Placental epithelial cell (primary cell): Measurements from ENCODE around the gene TOGARAM1. TPM values are rescaled to one million over a fixed set of nuclear protein-coding genes. Genes with fewer than 3 reads are reported as not detected.

Experiments used
- small RNA-seq: library from RNA; depleted of rRNA; stranded (forward); fragments of <200 nt; gene quantifications from one replicate; pipeline ENCODE3, GENCODE V24; 2012
- total RNA-seq: library from RNA; depleted of rRNA; stranded (reverse); fragments of >200 nt; gene quantifications from 2 replicates; pipeline ENCODE4 v1.2.3, GENCODE V29; 2012

The TOGARAM1 gene, protein sequence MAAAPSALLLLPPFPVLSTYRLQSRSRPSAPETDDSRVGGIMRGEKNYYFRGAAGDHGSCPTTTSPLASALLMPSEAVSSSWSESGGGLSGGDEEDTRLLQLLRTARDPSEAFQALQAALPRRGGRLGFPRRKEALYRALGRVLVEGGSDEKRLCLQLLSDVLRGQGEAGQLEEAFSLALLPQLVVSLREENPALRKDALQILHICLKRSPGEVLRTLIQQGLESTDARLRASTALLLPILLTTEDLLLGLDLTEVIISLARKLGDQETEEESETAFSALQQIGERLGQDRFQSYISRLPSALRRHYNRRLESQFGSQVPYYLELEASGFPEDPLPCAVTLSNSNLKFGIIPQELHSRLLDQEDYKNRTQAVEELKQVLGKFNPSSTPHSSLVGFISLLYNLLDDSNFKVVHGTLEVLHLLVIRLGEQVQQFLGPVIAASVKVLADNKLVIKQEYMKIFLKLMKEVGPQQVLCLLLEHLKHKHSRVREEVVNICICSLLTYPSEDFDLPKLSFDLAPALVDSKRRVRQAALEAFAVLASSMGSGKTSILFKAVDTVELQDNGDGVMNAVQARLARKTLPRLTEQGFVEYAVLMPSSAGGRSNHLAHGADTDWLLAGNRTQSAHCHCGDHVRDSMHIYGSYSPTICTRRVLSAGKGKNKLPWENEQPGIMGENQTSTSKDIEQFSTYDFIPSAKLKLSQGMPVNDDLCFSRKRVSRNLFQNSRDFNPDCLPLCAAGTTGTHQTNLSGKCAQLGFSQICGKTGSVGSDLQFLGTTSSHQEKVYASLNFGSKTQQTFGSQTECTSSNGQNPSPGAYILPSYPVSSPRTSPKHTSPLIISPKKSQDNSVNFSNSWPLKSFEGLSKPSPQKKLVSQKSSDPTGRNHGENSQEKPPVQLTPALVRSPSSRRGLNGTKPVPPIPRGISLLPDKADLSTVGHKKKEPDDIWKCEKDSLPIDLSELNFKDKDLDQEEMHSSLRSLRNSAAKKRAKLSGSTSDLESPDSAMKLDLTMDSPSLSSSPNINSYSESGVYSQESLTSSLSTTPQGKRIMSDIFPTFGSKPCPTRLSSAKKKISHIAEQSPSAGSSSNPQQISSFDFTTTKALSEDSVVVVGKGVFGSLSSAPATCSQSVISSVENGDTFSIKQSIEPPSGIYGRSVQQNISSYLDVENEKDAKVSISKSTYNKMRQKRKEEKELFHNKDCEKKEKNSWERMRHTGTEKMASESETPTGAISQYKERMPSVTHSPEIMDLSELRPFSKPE (N-terminal part only)
- total RNA-seq: 19.2 and 23.2 TPM in 2 replicates

DNA sequence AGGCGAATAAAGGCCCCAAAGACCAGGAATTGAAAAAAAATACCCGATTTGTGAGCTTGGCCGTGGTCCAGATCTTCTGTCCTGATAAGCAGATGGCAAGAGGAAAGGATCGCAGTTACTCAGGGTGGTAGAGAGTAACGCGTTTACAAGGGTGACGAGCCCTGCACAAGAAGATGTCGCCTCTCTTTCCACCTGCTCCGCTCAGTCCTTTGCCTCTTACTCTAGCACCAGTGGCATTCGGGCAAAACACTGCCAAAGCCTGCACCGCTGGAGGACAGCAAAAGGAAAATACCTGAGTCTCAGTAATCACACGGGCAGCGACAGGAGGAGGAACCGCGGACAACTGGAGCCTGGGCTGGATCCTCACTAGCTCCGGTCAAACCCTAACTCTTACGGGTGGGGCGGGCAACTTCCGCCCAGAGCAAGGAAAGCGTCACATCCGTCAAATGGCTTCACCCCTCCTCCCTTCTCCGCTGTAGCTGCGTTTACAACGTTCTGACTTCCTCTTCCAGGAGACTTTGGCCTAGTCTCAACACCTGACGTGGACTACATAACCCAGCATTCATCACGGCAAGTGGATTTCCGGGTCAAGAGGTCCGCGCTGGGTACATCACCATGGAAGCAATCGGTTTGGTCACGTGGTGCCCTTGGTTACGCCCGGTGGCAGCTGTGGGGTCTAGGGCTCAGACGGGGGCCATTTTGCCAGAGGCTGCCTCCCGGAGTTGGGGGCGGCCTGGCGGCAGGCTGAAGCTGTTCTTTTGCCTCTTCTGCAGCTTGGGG lies at the start of gene TOGARAM1, which contains the start of gene KLHL28:
TSS of gene TOGARAM1 (plus strand) at position 637 of the 780 bp plus-strand sequence. CDS start 232 bp downstream, outside the sequence.
TSS of gene KLHL28 (minus strand) at position 394 of the 780 bp plus-strand sequence. CDS start 16,019 bp downstream, outside the sequence.

DNA sequence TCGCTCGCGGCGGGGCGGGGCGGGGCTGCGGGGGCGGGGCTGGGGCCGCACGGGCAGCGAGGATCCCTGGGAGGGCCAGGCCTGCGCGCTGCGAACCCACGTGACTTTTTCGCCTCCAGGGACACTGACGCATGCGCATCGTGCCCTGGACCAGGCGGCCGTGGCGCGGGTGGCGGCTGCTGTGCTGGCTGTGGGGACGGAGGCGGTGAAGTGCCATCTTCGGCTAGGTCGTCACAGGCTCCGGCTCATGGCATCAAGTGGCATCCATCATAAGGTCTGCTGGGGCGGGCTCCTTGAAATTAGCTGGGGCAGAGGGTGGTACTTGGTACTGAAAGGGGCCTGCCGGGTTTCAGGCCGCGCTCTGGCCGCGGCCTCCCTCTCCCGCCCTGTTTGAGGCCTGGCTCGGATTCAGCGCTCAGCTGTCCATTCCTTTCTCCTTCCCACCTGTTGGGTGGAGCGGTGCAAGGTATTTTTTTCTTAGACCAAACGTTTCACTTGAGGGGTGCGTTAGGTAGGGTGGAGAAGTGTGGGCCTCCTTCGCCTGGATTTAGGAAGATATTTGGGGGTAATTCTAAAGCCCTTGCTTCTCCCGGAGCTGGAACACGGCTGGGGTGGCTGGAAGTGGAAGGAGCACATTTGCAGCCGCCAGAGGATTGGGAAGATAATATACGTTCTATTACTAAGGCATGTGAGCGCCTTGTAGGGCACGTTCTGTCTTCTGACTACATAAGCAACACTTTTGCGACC lies 122.2 kb downstream of the TOGARAM1 start, which contains the start of gene PRPF39:
TSS of gene PRPF39 (plus strand) at position 141 of the 747 bp plus-strand sequence. CDS start 11,124 bp downstream, outside the sequence.

Small RNA genes within 50 kb of the gene (small RNA-seq; reads per million reads assigned to genes)
- not detected for gene RF00151
- 13,633 reads per million, percentile 100 among the genes with 10 or more reads in this experiment for gene SNORD127

Other genes with a start within 250 kb of the TOGARAM1 start
- 14.9 and 18.5 TPM in 2 replicates for gene KLHL28, start 243 bp upstream of the TOGARAM1 start, total RNA-seq
- 39.3 and 39.4 TPM in 2 replicates for gene PRPF39, start 121.9 kb downstream of the TOGARAM1 start, total RNA-seq
- 16.1 and 19.0 TPM in 2 replicates for gene FKBP3, start 172.3 kb downstream of the TOGARAM1 start, total RNA-seq
- 5.1 and 5.7 TPM in 2 replicates for gene FANCM, start 173.7 kb downstream of the TOGARAM1 start, total RNA-seq